Measurements from ENCODE around the gene TRAK1.

- TF ChIP-seq, protein P1, sequence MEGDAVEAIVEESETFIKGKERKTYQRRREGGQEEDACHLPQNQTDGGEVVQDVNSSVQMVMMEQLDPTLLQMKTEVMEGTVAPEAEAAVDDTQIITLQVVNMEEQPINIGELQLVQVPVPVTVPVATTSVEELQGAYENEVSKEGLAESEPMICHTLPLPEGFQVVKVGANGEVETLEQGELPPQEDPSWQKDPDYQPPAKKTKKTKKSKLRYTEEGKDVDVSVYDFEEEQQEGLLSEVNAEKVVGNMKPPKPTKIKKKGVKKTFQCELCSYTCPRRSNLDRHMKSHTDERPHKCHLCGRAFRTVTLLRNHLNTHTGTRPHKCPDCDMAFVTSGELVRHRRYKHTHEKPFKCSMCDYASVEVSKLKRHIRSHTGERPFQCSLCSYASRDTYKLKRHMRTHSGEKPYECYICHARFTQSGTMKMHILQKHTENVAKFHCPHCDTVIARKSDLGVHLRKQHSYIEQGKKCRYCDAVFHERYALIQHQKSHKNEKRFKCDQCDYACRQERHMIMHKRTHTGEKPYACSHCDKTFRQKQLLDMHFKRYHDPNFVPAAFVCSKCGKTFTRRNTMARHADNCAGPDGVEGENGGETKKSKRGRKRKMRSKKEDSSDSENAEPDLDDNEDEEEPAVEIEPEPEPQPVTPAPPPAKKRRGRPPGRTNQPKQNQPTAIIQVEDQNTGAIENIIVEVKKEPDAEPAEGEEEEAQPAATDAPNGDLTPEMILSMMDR (optimal IDR thresholded peaks at IDR 0.05 in 1 of 3, IDR thresholded peaks at IDR 0.05 in 1 of 3, conservative IDR thresholded peaks at IDR 0.05 in 1 of 3; ENCODE audit: extremely low read depth in 1 of 3, insufficient read depth in 2 of 3, low read length in 3 of 3), result no peak
- no peak for TF ChIP-seq EZH2 (IDR thresholded peaks at IDR 0.05; ENCODE audit: low read length)
These were observed 27.3 kb upstream of the TRAK1 start for GRCh38 chr3:42063888-42064287.
